CD14-positive monocyte (primary cell): ENCODE results near the gene SERPINB1. TPM values are rescaled to one million over a fixed set of nuclear protein-coding genes. Genes with fewer than 3 reads are reported as not detected.

ENCODE experiments used
- DNase-seq, 3 donors: peaks; one replicate each; pipeline ENCODE4 v3.0.0-alpha.2; 2011 to 2022
- H2AFZ ChIP-seq: 2 replicates; pipeline ENCODE4 v1.6.0; 2012; ENCODE audit warnings: mild to moderate bottlenecking, low read depth, low read length, inconsistent platforms; ENCODE audit not compliant: insufficient read depth, poor library complexity, severe bottlenecking
- H3K27ac ChIP-seq, 2 donors: 1 replicate in 1 of 2; 2 replicates in 1 of 2; pipeline ENCODE4 v1.5.1; 2012 to 2013; ENCODE audit warnings: low read length in 2 of 2, control low read depth in 1 of 2, inconsistent platforms in 1 of 2, low read depth in 1 of 2, mild to moderate bottlenecking in 1 of 2
- H3K27me3 ChIP-seq, 2 donors: one replicate each; pipeline versions ENCODE4 v1.6.0 to v1.6.1; 2011 to 2013; ENCODE audit warnings: low read length in 2 of 2; ENCODE audit not compliant: control insufficient read depth in 2 of 2, insufficient read depth in 2 of 2
- H3K36me3 ChIP-seq, 2 donors: replicated peaks in 1 of 2; 1 replicate in 1 of 2; 2 replicates in 1 of 2; pipeline versions ENCODE4 v1.5.1 to v1.6.1; 2012 to 2013; ENCODE audit warnings: low read length in 2 of 2, control low read depth in 1 of 2, inconsistent platforms in 1 of 2, mild to moderate bottlenecking in 1 of 2; ENCODE audit not compliant: insufficient read depth in 2 of 2, control insufficient read depth in 1 of 2
- H3K4me1 ChIP-seq, 2 donors: 1 replicate in 1 of 2; 2 replicates in 1 of 2; pipeline versions ENCODE4 v1.5.1 to v1.6.1; 2012 to 2013; ENCODE audit warnings: low read length in 2 of 2, control low read depth in 1 of 2, inconsistent platforms in 1 of 2, mild to moderate bottlenecking in 1 of 2, moderate library complexity in 1 of 2; ENCODE audit not compliant: insufficient read depth in 2 of 2, control insufficient read depth in 1 of 2
- H3K4me2 ChIP-seq: replicated peaks from 2 replicates; pipeline ENCODE3; 2012; ENCODE audit warnings: low read length, moderate library complexity, mild to moderate bottlenecking; ENCODE audit not compliant: poor library complexity, severe bottlenecking; ENCODE audit errors: extremely low read depth
- H3K4me3 ChIP-seq, 3 experiments: fragments of 200-600 bp in 1 of 3; sonication (generic) in 1 of 3; replicated peaks in 1 of 3; 1 replicate in 2 of 3; 2 replicates in 1 of 3; pipeline ENCODE4 v1.5.1; 2011 to 2013; ENCODE audit warnings: low read length in 3 of 3, mild to moderate bottlenecking in 3 of 3, control low read depth in 2 of 3, low read depth in 2 of 3, inconsistent platforms in 1 of 3, moderate library complexity in 1 of 3
- H3K79me2 ChIP-seq: 2 replicates; pipeline ENCODE4 v1.6.0; 2012; ENCODE audit warnings: mild to moderate bottlenecking, control low read depth, inconsistent platforms, low read length, moderate library complexity; ENCODE audit not compliant: insufficient read depth
- H3K9ac ChIP-seq: 2 replicates; pipeline ENCODE4 v1.6.0; 2017; ENCODE audit warnings: low read length, mild to moderate bottlenecking; ENCODE audit not compliant: insufficient read depth, poor library complexity, severe bottlenecking
- H3K9me3 ChIP-seq, 2 donors: replicated peaks in 1 of 2; 1 replicate in 1 of 2; 2 replicates in 1 of 2; pipeline versions ENCODE4 v1.5.1 to v1.6.1; 2012 to 2013; ENCODE audit warnings: low read length in 2 of 2, control low read depth in 1 of 2; ENCODE audit not compliant: control insufficient read depth in 1 of 2, insufficient read depth in 1 of 2
- H4K20me1 ChIP-seq: 2 replicates; pipeline ENCODE4 v1.6.0; 2012; ENCODE audit warnings: mild to moderate bottlenecking, low read length, control low read depth, moderate library complexity; ENCODE audit not compliant: insufficient read depth
- H3K27ac Mint-ChIP-seq, 7 donors: one replicate each; pipeline ENCODE4 v1.8.0; 2020; ENCODE audit warnings: mild to moderate bottlenecking in 7 of 7, mixed read lengths in 7 of 7, moderate library complexity in 6 of 7, inconsistent platforms in 2 of 7
- H3K27me3 Mint-ChIP-seq, 3 donors: one replicate each; pipeline ENCODE4 v1.8.0; 2021 to 2022; ENCODE audit warnings: low read depth in 3 of 3, mild to moderate bottlenecking in 3 of 3, mixed read lengths in 3 of 3, moderate library complexity in 3 of 3, inconsistent platforms in 1 of 3
- H3K36me3 Mint-ChIP-seq, 2 donors: one replicate each; pipeline ENCODE4 v1.8.0; 2020; ENCODE audit warnings: mixed read lengths in 2 of 2, inconsistent platforms in 1 of 2, mild to moderate bottlenecking in 1 of 2
- H3K4me1 Mint-ChIP-seq: one replicate; pipeline ENCODE4 v1.8.0; 2020; ENCODE audit warnings: mild to moderate bottlenecking, mixed read lengths
- H3K4me3 Mint-ChIP-seq, 2 donors: one replicate each; pipeline ENCODE4 v1.8.0; 2020; ENCODE audit warnings: mild to moderate bottlenecking in 2 of 2, mixed read lengths in 2 of 2, moderate library complexity in 1 of 2
- H3K9me3 Mint-ChIP-seq, 7 donors: one replicate each; pipeline ENCODE4 v1.8.0; 2020 to 2022; ENCODE audit warnings: mixed read lengths in 7 of 7, mild to moderate bottlenecking in 6 of 7, moderate library complexity in 6 of 7, inconsistent platforms in 2 of 7
- WGBS: methylation state at CpG from one replicate; pipeline ENCODE4 v1.1.5; 2013; ENCODE audit warnings: missing lambda C conversion rate; ENCODE audit not compliant: insufficient coverage; 5-methylcytosine and 5-hydroxymethylcytosine counted together
- intact Hi-C, 2 donors: fragments of 100-400 bp; cut with micrococcal nuclease; formaldehyde crosslinking; loops; one replicate each; pipeline versions ENCODE4 v1.15.0 to v1.15.1; 2023
- polyA plus RNA-seq, 3 donors: library from polyadenylated mRNA; depleted of rRNA in 1 of 3; unstranded in 2 of 3; stranded (reverse) in 1 of 3; fragments of 300-500 nt in 2 of 3; fragments of >200 nt in 1 of 3; fragmentation: Illumina TruSeq in 2 of 3; gene quantifications; 1 replicate in 2 of 3; 2 replicates in 1 of 3; pipeline ENCODE4 v1.2.3, GENCODE V29; 2012 to 2021
- TF ChIP-seq, protein P1 (sequence below): fragments of 200-600 bp; IDR thresholded peaks from one replicate; pipeline ENCODE4 v1.8.0; 2022; ENCODE audit warnings: antibody characterized with exemption, mild to moderate bottlenecking

SERPINB1 gene
- polyA plus RNA-seq, 3 donors: 126 to 307 (median 306) TPM

DNA sequence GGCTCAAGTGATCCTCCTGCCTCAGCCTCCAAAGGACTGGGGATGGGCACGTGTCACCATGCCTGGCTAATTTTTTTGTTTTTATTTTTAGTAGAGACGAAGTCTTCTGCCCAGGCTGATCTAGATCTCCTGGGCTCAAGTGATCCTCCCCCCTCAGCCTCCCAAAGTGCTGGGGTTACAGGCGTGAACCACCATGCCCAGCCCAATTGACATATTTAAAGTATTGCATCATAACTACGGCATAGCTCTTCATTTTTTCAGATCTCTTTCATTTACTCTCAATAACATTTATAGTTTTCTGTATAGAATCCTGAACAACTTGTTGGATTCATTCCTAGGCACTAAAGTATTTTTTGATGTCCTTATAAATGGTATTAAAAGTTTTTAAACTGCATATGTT is 13.0 kb downstream of the SERPINB1 start:
- Mint-ChIP-seq H3K27me3 (peaks cover 0 to 2% (median 0%) of the 10 kb centered on the region in 3 donors), H3K4me1 (peaks cover 14% of the 10 kb centered on the region), H3K9me3 (peaks cover 0 to 6% (median 4%) of the 10 kb centered on the region in 7 donors), H3K27ac (no peak overlapping the region), H3K36me3 (peaks cover 32 to 42% of the 10 kb centered on the region in 2 donors), H3K4me3 (no peak overlapping the region)
- TF ChIP-seq, protein P1, sequence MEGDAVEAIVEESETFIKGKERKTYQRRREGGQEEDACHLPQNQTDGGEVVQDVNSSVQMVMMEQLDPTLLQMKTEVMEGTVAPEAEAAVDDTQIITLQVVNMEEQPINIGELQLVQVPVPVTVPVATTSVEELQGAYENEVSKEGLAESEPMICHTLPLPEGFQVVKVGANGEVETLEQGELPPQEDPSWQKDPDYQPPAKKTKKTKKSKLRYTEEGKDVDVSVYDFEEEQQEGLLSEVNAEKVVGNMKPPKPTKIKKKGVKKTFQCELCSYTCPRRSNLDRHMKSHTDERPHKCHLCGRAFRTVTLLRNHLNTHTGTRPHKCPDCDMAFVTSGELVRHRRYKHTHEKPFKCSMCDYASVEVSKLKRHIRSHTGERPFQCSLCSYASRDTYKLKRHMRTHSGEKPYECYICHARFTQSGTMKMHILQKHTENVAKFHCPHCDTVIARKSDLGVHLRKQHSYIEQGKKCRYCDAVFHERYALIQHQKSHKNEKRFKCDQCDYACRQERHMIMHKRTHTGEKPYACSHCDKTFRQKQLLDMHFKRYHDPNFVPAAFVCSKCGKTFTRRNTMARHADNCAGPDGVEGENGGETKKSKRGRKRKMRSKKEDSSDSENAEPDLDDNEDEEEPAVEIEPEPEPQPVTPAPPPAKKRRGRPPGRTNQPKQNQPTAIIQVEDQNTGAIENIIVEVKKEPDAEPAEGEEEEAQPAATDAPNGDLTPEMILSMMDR: no peak
- Histone ChIP-seq H3K4me2 (no peak overlapping the region), H3K79me2 (peaks cover 10% of the 10 kb centered on the region), H3K4me1 (no peaks in the 10 kb centered on the region), H2AFZ (no peak overlapping the region), H3K4me3 (no peak overlapping the region), H3K9me3 (peaks cover 0 to 4% of the 10 kb centered on the region in 2 donors), H4K20me1 (peaks cover 26% of the 10 kb centered on the region), H3K27me3 (no peaks in the 10 kb centered on the region), H3K9ac (no peak overlapping the region), H3K27ac (peak overlapping the region in 1 of 2 donors; percentile 15), H3K36me3 (peaks cover 13 to 34% of the 10 kb centered on the region in 2 donors)
- DNase-seq: no peak
- no CpG with 5 or more reads among the region's 4 CpGs for WGBS
- intact Hi-C loops: no loop called here

DNA sequence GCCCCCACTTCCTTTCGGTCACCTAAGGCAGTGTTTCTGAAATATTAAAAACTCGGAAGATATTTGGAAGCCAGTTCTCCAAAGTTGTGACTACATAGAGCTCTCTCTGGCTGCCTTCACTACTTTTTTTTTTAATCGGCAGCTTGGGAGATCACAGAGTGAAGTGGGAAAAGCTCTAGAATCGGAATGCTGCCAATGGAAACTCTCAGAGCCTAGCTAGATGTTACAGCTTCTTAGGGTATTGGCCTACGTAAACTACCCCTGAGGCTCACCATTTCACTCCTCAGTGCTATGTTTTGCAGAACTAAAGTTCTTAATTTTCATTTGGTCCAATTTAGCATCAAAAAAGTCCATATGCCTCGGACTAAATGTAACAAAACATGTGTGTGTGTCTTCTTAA is 14.5 kb downstream of the SERPINB1 start:
- peaks cover 0 to 4% of the 10 kb centered on the region in 2 donors for H3K9me3 ChIP-seq
- H3K27me3 ChIP-seq: no peaks in the 10 kb centered on the region
- Mint-ChIP-seq H3K27ac (no peak overlapping the region), H3K4me1 (peaks cover 15% of the 10 kb centered on the region), H3K36me3 (peaks cover 22 to 28% of the 10 kb centered on the region in 2 donors), H3K9me3 (peaks cover 0 to 6% (median 4%) of the 10 kb centered on the region in 7 donors), H3K4me3 (no peak overlapping the region), H3K27me3 (peaks cover 0 to 2% (median 0%) of the 10 kb centered on the region in 3 donors)
- H4K20me1 ChIP-seq: peaks cover 11% of the 10 kb centered on the region
- no peak overlapping the region for H3K4me2 ChIP-seq
- H3K4me1 ChIP-seq: no peaks in the 10 kb centered on the region
- H3K4me3 ChIP-seq: no peak overlapping the region
- intact Hi-C loops: no loop called here
- TF ChIP-seq, protein P1: no peak
- no peak overlapping the region for H2AFZ ChIP-seq
- no peak overlapping the region for H3K9ac ChIP-seq
- no peak overlapping the region for H3K27ac ChIP-seq
- H3K36me3 ChIP-seq: peaks cover 7 to 19% of the 10 kb centered on the region in 2 donors
- H3K79me2 ChIP-seq: no peaks in the 10 kb centered on the region
- DNase-seq: no peak
- 90% methylated on average over 3 of the region's 6 CpGs for WGBS
